Panc1 (cell line): Measurements from ENCODE around the gene SLC35F4. TPM values are rescaled to one million over a fixed set of nuclear protein-coding genes. Genes with fewer than 3 reads are reported as not detected.

Source experiments
- ATAC-seq: fragments of 200-7000 bp; cut with Tn5 transposase; 2 replicates; pipeline ENCODE4 v1.9.1; 2020; ENCODE audit warnings: mild to moderate bottlenecking, moderate library complexity
- BruUV-seq: library from RNA; stranded (reverse); fragments of 400-500 nt; replicated peaks from 2 replicates; lab custom pipeline; 2021; lab: Mats Ljungman, UMichigan
- CTCF ChIA-PET: fragments of 300-600 bp; sonication (Branson Sonifier 250); formaldehyde crosslinking; loops from one replicate; lab custom pipeline; 2022; ENCODE audit warnings: antibody characterized with exemption; lab: Charles Lee
- POLR2A ChIA-PET: fragments of 300-600 bp; sonication (Branson Sonifier 250); formaldehyde crosslinking; loops from one replicate; lab custom pipeline; 2022; ENCODE audit warnings: antibody characterized with exemption; lab: Charles Lee
- DNase-seq: peaks from one replicate; pipeline ENCODE4 v3.0.0-alpha.2; 2010; ENCODE audit warnings: low read depth, low spot score
- H3K27ac ChIP-seq: 2 replicates; pipeline ENCODE4 v1.5.1; 2011; ENCODE audit warnings: mild to moderate bottlenecking, low read length, inconsistent platforms
- H3K27me3 ChIP-seq: fragments of 200-500 bp; sonication (Bioruptor generic); 2 replicates; pipeline ENCODE4 v1.6.0; 2014; ENCODE audit warnings: low read length, inconsistent platforms; ENCODE audit not compliant: control insufficient read depth, insufficient read depth
- H3K36me3 ChIP-seq: fragments of 200-500 bp; sonication (Bioruptor generic); 2 replicates; pipeline ENCODE4 v1.5.1; 2014; ENCODE audit warnings: inconsistent platforms, mild to moderate bottlenecking, low read length, moderate library complexity; ENCODE audit not compliant: control insufficient read depth, insufficient read depth
- H3K4me1 ChIP-seq: 2 replicates; pipeline ENCODE4 v1.5.1; 2011; ENCODE audit warnings: inconsistent platforms, mild to moderate bottlenecking, low read length, moderate library complexity; ENCODE audit not compliant: control insufficient read depth, insufficient read depth
- H3K4me3 ChIP-seq, 2 experiments: 2 replicates each; pipeline ENCODE4 v1.5.1; 2011 to 2012; ENCODE audit warnings: low read depth in 2 of 2, low read length in 2 of 2, mild to moderate bottlenecking in 2 of 2, inconsistent platforms in 1 of 2, moderate library complexity in 1 of 2
- H3K9me3 ChIP-seq: fragments of 200-500 bp; sonication (Bioruptor generic); 2 replicates; pipeline ENCODE4 v1.5.1; 2014; ENCODE audit warnings: low read depth, mild to moderate bottlenecking, inconsistent platforms, low read length, moderate library complexity; ENCODE audit not compliant: control insufficient read depth, insufficient read depth
- POLR2AphosphoS5 ChIP-seq: IDR thresholded peaks from 2 replicates; pipeline ENCODE4 v1.6.1; 2012; ENCODE audit warnings: mild to moderate bottlenecking, low read depth, low read length, moderate library complexity
- SIN3A ChIP-seq: IDR thresholded peaks from 2 replicates; pipeline ENCODE4 v1.6.1; 2012; ENCODE audit warnings: low read depth, mild to moderate bottlenecking, low read length, moderate library complexity, borderline replicate concordance; ENCODE audit not compliant: insufficient read depth
- TCF7L2 ChIP-seq: IDR thresholded peaks from 2 replicates; pipeline ENCODE4 v1.6.1; 2011; ENCODE audit warnings: mild to moderate bottlenecking, low read depth, low read length, inconsistent platforms
- in situ Hi-C: cut with HindIII; loops from 2 replicates; pipeline ENCODE4 v1.10.0; 2016; ENCODE audit warnings: low sequenced_read_pairs, low pct_unique_long_range_greater_than_20kb
- intact Hi-C: fragments of 100-400 bp; cut with micrococcal nuclease; formaldehyde crosslinking; loops from one replicate; pipeline ENCODE4 v1.10.0; 2022; ENCODE audit not compliant: unreplicated experiment
- total RNA-seq: library from RNA; stranded (reverse); gene quantifications from one replicate; pipeline ENCODE4 v1.2.1, GENCODE V29; 2021; ENCODE audit not compliant: unreplicated experiment
- TF ChIP-seq, protein P1 (sequence below): fragments of 450-650 bp; IDR thresholded peaks from 2 replicates; pipeline ENCODE4 v1.5.1; 2017; ENCODE audit warnings: mild to moderate bottlenecking
- TF ChIP-seq, protein P2 (sequence below), 2 experiments: IDR thresholded peaks; 2 replicates each; pipeline ENCODE4 v1.6.1; 2011 to 2012; ENCODE audit warnings: low read depth in 2 of 2, control low read depth in 1 of 2, low read length in 1 of 2, mild to moderate bottlenecking in 1 of 2, moderate library complexity in 1 of 2; ENCODE audit not compliant: insufficient read depth in 1 of 2

Gene SLC35F4
- total RNA-seq, 1 experiment from 2014 or later = not detected

DNA sequence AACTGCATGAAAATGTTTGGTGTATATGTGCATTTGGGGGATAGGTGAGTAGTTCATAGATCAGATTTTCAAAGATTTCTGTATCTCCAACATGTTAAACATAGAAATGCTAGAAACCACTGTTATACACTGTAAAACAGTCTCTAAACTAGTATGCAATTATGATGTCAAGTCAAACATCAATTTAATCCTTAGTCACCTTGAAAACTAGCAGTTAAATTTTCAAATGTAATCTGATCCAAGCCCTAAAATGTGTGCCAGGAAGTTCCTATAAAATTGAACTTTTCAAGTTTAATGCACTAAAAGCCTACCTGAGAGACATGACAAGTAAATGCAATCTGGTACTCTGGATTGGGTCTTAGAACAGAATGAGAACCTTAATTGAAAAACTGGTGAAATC is 14.5 kb downstream of the SLC35F4 start:
- POLR2A ChIA-PET = no interaction called here
- H3K4me3 ChIP-seq = no peak overlapping the region
- no peaks in the 10 kb centered on the region for H3K27me3 ChIP-seq
- DNase-seq = no peak
- in situ Hi-C loops = no loop called here
- CTCF ChIA-PET = no interaction called here
- no peak overlapping the region for H3K27ac ChIP-seq
- no peaks in the 10 kb centered on the region for H3K9me3 ChIP-seq
- intact Hi-C loops = no loop called here
- peaks cover 4% of the 10 kb centered on the region for H3K4me1 ChIP-seq
- no peak for ATAC-seq
- TF ChIP-seq, protein P1, sequence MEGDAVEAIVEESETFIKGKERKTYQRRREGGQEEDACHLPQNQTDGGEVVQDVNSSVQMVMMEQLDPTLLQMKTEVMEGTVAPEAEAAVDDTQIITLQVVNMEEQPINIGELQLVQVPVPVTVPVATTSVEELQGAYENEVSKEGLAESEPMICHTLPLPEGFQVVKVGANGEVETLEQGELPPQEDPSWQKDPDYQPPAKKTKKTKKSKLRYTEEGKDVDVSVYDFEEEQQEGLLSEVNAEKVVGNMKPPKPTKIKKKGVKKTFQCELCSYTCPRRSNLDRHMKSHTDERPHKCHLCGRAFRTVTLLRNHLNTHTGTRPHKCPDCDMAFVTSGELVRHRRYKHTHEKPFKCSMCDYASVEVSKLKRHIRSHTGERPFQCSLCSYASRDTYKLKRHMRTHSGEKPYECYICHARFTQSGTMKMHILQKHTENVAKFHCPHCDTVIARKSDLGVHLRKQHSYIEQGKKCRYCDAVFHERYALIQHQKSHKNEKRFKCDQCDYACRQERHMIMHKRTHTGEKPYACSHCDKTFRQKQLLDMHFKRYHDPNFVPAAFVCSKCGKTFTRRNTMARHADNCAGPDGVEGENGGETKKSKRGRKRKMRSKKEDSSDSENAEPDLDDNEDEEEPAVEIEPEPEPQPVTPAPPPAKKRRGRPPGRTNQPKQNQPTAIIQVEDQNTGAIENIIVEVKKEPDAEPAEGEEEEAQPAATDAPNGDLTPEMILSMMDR = no peak
- no peak for TF ChIP-seq SIN3A
- TF ChIP-seq POLR2AphosphoS5 = no peak
- BruUV-seq = no TSS peak
- H3K36me3 ChIP-seq = no peaks in the 10 kb centered on the region

DNA sequence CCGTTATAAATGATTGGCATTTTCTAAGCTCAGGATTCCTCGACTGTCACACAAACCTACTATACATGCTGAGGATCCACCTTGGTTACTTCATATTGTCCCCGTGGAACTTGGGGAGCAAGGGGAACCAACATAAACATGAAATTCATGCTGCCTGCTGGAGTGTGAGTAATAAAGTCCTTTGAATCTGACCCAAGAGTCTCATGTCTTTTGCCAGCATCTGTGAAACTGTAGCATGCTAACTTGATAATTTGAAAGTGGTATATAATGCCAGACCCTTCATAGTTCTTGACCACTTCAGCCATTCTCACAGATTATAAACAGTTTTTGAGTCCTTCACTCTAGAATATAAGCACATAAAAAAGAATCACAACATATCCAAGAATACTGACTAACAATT is 17.1 kb downstream of the SLC35F4 start:
- no peak for ATAC-seq
- H3K4me1 ChIP-seq = peaks cover 8% of the 10 kb centered on the region
- intact Hi-C loops (no loop called here), in situ Hi-C loops (no loop called here)
- TF ChIP-seq POLR2AphosphoS5 = no peak
- TF ChIP-seq SIN3A = no peak
- TF ChIP-seq, protein P1 = no peak
- TF ChIP-seq TCF7L2 = no peak
- TF ChIP-seq, protein P2, sequence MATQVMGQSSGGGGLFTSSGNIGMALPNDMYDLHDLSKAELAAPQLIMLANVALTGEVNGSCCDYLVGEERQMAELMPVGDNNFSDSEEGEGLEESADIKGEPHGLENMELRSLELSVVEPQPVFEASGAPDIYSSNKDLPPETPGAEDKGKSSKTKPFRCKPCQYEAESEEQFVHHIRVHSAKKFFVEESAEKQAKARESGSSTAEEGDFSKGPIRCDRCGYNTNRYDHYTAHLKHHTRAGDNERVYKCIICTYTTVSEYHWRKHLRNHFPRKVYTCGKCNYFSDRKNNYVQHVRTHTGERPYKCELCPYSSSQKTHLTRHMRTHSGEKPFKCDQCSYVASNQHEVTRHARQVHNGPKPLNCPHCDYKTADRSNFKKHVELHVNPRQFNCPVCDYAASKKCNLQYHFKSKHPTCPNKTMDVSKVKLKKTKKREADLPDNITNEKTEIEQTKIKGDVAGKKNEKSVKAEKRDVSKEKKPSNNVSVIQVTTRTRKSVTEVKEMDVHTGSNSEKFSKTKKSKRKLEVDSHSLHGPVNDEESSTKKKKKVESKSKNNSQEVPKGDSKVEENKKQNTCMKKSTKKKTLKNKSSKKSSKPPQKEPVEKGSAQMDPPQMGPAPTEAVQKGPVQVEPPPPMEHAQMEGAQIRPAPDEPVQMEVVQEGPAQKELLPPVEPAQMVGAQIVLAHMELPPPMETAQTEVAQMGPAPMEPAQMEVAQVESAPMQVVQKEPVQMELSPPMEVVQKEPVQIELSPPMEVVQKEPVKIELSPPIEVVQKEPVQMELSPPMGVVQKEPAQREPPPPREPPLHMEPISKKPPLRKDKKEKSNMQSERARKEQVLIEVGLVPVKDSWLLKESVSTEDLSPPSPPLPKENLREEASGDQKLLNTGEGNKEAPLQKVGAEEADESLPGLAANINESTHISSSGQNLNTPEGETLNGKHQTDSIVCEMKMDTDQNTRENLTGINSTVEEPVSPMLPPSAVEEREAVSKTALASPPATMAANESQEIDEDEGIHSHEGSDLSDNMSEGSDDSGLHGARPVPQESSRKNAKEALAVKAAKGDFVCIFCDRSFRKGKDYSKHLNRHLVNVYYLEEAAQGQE (IDR thresholded peaks at IDR 0.05; ENCODE audit: insufficient read depth in 1 of 2, low read depth in 2 of 2, low read length in 1 of 2) = no peak
- H3K27me3 ChIP-seq = no peaks in the 10 kb centered on the region
- no peaks in the 10 kb centered on the region for H3K9me3 ChIP-seq
- ChIA-PET CTCF (no interaction called here), POLR2A (no interaction called here)
- no TSS peak for BruUV-seq
- peak overlapping the region; percentile 48; the same call in 1 of the 2 replicates for H3K27ac ChIP-seq
- no peak overlapping the region for H3K4me3 ChIP-seq
- no peak for DNase-seq
- no peaks in the 10 kb centered on the region for H3K36me3 ChIP-seq
